Heart left ventricle (tissue), 13 donors: Measurements from ENCODE around the gene RPIA.

Experiments
- CTCF ChIP-seq, 12 donors: fragments of 200-600 bp; sonication (generic) in 4 of 12; IDR thresholded peaks; one replicate each; pipeline versions ENCODE4 v1.5.0 to v1.8.0; 2018 to 2022; ENCODE audit warnings: antibody characterized with exemption in 12 of 12, mild to moderate bottlenecking in 5 of 12
- POLR2A ChIP-seq, 2 donors: fragments of 450-650 bp; IDR thresholded peaks; one replicate each; pipeline ENCODE4 v1.6.1; 2017; ENCODE audit warnings: antibody characterized with exemption in 2 of 2, mild to moderate bottlenecking in 2 of 2, moderate library complexity in 2 of 2
- donor health status: ischemic (EF 13 %, LVEDD 7.1; RV severe dilation, severe dysfunction).
- donor health status: DM: no; HTN: yes; CAD: no.
- donor health status: DM: no; HTN: no; CAD: no.
- donor health status: ischemic (EF 25% LVEDD 6.9; RV normal size, moderate dysfunction).
- donor health status: ischemic (EF 25% LVEDD 5.7; RV mildly dilated, moderate dysfunction).
- donor health status: ischemic (EF 35%, LVEDD 5.7; RV mildly dilated, moderate dysfunction).
- donor health status: nonischemic (EF 11% LVEDD 7.7; RV severe dilation, severe dysfunction).
- donor health status: DM: yes; HTN: yes; CAD: no.
- donor health status: PGD.
- donor health status: ischemic (EF 29% LVEDD 5.4; RV normal size, mild dysfunction).
- donor health status: nonischemic (EF 23%, LVEDD 6.1; RV moderate dilation, normal function).

- TF ChIP-seq CTCF (IDR thresholded peaks at IDR 0.05) (peak; percentile 44 to 72 (median 60)), POLR2A (IDR thresholded peaks at IDR 0.05) (no peak)
Observed at GRCh38 chr2:88669482-88670214, 21.8 kb upstream of the RPIA start.
